SK-N-SH (cell line): ENCODE measurements around the gene CPNE4.

Experiments used
- CTCF ChIP-seq: fragments of 200-600 bp; sonication (generic); IDR thresholded peaks from 2 replicates; pipeline ENCODE4 v1.6.1; 2017; ENCODE audit warnings: antibody characterized with exemption, mild to moderate bottlenecking, moderate library complexity
- ELF1 ChIP-seq: IDR thresholded peaks from 2 replicates; pipeline ENCODE4 v1.4.0; 2012
- EZH2phosphoT487 ChIP-seq: fragments of 200-600 bp; sonication (generic); IDR thresholded peaks from 2 replicates; pipeline ENCODE4 v1.6.1; 2017; ENCODE audit warnings: low read depth, mixed run types, mild to moderate bottlenecking, antibody characterized with exemption, moderate library complexity, borderline replicate concordance
- FOXM1 ChIP-seq: IDR thresholded peaks from 2 replicates; pipeline ENCODE4 v1.4.0; 2012; ENCODE audit warnings: low read depth, mild to moderate bottlenecking
- GABPA ChIP-seq: IDR thresholded peaks from 2 replicates; pipeline ENCODE4 v1.4.0; 2012; ENCODE audit warnings: low read depth, mild to moderate bottlenecking
- JUND ChIP-seq: IDR thresholded peaks from 2 replicates; pipeline ENCODE4 v1.4.0; 2012
- POLR2AphosphoS5 ChIP-seq: IDR thresholded peaks from 2 replicates; pipeline ENCODE4 v1.6.1; 2012; ENCODE audit warnings: low read depth, low read length
- RAD21 ChIP-seq: IDR thresholded peaks from 2 replicates; pipeline ENCODE4 v1.6.1; 2012; ENCODE audit warnings: mild to moderate bottlenecking, low read length
- REST ChIP-seq: IDR thresholded peaks from 2 replicates; pipeline ENCODE4 v1.6.1; 2012; ENCODE audit warnings: mild to moderate bottlenecking, low read depth, low read length, moderate library complexity
- TAF1 ChIP-seq: IDR thresholded peaks from 2 replicates; pipeline ENCODE4 v1.6.1; 2012; ENCODE audit warnings: low read depth, mild to moderate bottlenecking, low read length, moderate library complexity, borderline replicate concordance
- USF2 ChIP-seq: fragments of 150-350 bp; IDR thresholded peaks from 2 replicates; pipeline ENCODE4 v1.6.1; 2017; ENCODE audit warnings: antibody characterized with exemption, low read length, low read depth, borderline replicate concordance

- TF ChIP-seq RAD21: no peak
- no peak for TF ChIP-seq CTCF
- no peak for TF ChIP-seq JUND
- no peak for TF ChIP-seq USF2
- TF ChIP-seq EZH2phosphoT487: no peak
- no peak for TF ChIP-seq FOXM1
- TF ChIP-seq REST: no peak
- no peak for TF ChIP-seq POLR2AphosphoS5
- TF ChIP-seq TAF1: no peak
- no peak for TF ChIP-seq GABPA
- TF ChIP-seq ELF1: no peak
These were observed 504.0 kb downstream of the CPNE4 start for GRCh38 chr3:131530843-131531242.
